A673 (cell line): ENCODE data around the gene BMPR1B. TPM values are rescaled to one million over a fixed set of nuclear protein-coding genes. Genes with fewer than 3 reads are reported as not detected.
A peak's percentile ranks its signal among the peaks of the same experiment; 100 is the strongest.

Experiments used
- BruUV-seq: library from RNA; stranded (reverse); fragments of 400-500 nt; replicated peaks from 2 replicates; lab custom pipeline; 2021; lab: Mats Ljungman, UMichigan
- CTCF ChIA-PET: fragments of 300-600 bp; sonication (Branson Sonifier 250); formaldehyde crosslinking; loops from one replicate; lab custom pipeline; 2022; ENCODE audit warnings: antibody characterized with exemption; lab: Charles Lee
- POLR2A ChIA-PET: fragments of 300-600 bp; sonication (Branson Sonifier 250); formaldehyde crosslinking; loops from one replicate; lab custom pipeline; 2022; ENCODE audit warnings: antibody characterized with exemption; ENCODE audit not compliant: low non-redundant PET; lab: Charles Lee
- DNase-seq: peaks from one replicate; pipeline ENCODE4 v3.0.0-alpha.2; 2015; ENCODE audit warnings: low spot score
- H3K27ac ChIP-seq: fragments of 200-600 bp; sonication (generic); 2 replicates; pipeline ENCODE4 v1.5.1; 2016; ENCODE audit warnings: mixed run types, low read depth, mild to moderate bottlenecking, mixed read lengths, antibody characterized with exemption, low read length; ENCODE audit not compliant: poor library complexity, severe bottlenecking
- H3K27me3 ChIP-seq: fragments of 200-600 bp; sonication (generic); replicated peaks from 2 replicates; pipeline ENCODE4 v1.6.1; 2017; ENCODE audit warnings: mixed run types, low read depth, mild to moderate bottlenecking, mixed read lengths, antibody characterized with exemption, low read length; ENCODE audit not compliant: insufficient read depth, poor library complexity
- H3K36me3 ChIP-seq: fragments of 200-600 bp; sonication (generic); 2 replicates; pipeline ENCODE4 v1.6.1; 2016; ENCODE audit warnings: mixed run types, mild to moderate bottlenecking, mixed read lengths, antibody characterized with exemption, low read length; ENCODE audit not compliant: insufficient read depth, poor library complexity, severe bottlenecking
- H3K4me1 ChIP-seq: fragments of 200-600 bp; sonication (generic); 2 replicates; pipeline ENCODE4 v1.6.1; 2017; ENCODE audit warnings: mixed run types, mild to moderate bottlenecking, mixed read lengths, antibody characterized with exemption, low read length; ENCODE audit not compliant: insufficient read depth, poor library complexity, severe bottlenecking
- H3K4me3 ChIP-seq: fragments of 200-600 bp; sonication (generic); 2 replicates; pipeline ENCODE4 v1.5.1; 2016; ENCODE audit warnings: low read depth, mixed run types, mild to moderate bottlenecking, mixed read lengths, low read length; ENCODE audit not compliant: poor library complexity, severe bottlenecking
- H3K9me3 ChIP-seq: fragments of 200-600 bp; sonication (generic); 2 replicates; pipeline ENCODE4 v1.6.1; 2016; ENCODE audit warnings: mixed run types, low read depth, mild to moderate bottlenecking, mixed read lengths, antibody characterized with exemption, low read length; ENCODE audit not compliant: poor library complexity, severe bottlenecking
- EZH2 ChIP-seq: fragments of 200-600 bp; sonication (generic); IDR thresholded peaks from 2 replicates; pipeline ENCODE4 v1.6.1; 2017; ENCODE audit warnings: borderline replicate concordance, low read depth, mild to moderate bottlenecking, mixed read lengths, antibody characterized with exemption, low read length; ENCODE audit not compliant: poor library complexity, severe bottlenecking
- intact Hi-C: fragments of 100-400 bp; cut with micrococcal nuclease; formaldehyde crosslinking; loops from one replicate; pipeline ENCODE4 v1.10.0; 2022; ENCODE audit not compliant: unreplicated experiment
- total RNA-seq: library from RNA; stranded (reverse); gene quantifications from 2 replicates; pipeline ENCODE4 v1.2.3, GENCODE V29; 2021
- TF ChIP-seq, protein P1 (sequence below): fragments of 300-800, 200-600 bp; sonication (generic); conservative IDR thresholded peaks from 2 replicates; pipeline ENCODE4 v1.5.1; 2017; ENCODE audit warnings: low read depth, mild to moderate bottlenecking, antibody characterized with exemption, low read length, moderate library complexity, mixed read lengths

BMPR1B gene
- total RNA-seq, 1 experiment from 2014 or later = 2.2 TPM

DNA sequence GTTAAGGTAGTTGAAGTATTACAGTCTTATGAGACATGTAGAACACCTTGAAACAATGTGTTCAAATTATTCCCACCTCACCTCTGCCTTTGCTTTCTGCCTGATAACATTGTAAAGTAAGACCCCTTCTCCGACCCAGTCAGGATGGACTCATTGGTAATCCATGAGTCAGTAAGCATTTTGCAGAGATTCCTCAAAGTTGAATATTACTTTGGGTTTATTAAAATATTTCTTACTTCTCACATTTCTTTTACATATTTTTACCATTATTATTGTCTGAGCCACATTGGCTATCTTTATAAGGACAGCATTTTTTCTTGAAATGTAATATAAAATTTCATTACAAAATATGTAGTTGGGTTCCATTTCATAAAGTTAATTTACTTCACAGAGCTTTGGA, 201.6 kb downstream of the BMPR1B start:
- TF ChIP-seq, protein P1, sequence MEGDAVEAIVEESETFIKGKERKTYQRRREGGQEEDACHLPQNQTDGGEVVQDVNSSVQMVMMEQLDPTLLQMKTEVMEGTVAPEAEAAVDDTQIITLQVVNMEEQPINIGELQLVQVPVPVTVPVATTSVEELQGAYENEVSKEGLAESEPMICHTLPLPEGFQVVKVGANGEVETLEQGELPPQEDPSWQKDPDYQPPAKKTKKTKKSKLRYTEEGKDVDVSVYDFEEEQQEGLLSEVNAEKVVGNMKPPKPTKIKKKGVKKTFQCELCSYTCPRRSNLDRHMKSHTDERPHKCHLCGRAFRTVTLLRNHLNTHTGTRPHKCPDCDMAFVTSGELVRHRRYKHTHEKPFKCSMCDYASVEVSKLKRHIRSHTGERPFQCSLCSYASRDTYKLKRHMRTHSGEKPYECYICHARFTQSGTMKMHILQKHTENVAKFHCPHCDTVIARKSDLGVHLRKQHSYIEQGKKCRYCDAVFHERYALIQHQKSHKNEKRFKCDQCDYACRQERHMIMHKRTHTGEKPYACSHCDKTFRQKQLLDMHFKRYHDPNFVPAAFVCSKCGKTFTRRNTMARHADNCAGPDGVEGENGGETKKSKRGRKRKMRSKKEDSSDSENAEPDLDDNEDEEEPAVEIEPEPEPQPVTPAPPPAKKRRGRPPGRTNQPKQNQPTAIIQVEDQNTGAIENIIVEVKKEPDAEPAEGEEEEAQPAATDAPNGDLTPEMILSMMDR = no peak
- no peak for TF ChIP-seq EZH2
- Histone ChIP-seq H3K36me3 (no peaks in the 10 kb centered on the region), H3K9me3 (no peaks in the 10 kb centered on the region), H3K4me3 (no peak overlapping the region), H3K27ac (no peak overlapping the region), H3K4me1 (no peaks in the 10 kb centered on the region), H3K27me3 (no peaks in the 10 kb centered on the region)
- DNase-seq = no peak
- intact Hi-C loops = no loop called here
- POLR2A ChIA-PET = no interaction called here
- CTCF ChIA-PET = no interaction called here
- no TSS peak for BruUV-seq

DNA sequence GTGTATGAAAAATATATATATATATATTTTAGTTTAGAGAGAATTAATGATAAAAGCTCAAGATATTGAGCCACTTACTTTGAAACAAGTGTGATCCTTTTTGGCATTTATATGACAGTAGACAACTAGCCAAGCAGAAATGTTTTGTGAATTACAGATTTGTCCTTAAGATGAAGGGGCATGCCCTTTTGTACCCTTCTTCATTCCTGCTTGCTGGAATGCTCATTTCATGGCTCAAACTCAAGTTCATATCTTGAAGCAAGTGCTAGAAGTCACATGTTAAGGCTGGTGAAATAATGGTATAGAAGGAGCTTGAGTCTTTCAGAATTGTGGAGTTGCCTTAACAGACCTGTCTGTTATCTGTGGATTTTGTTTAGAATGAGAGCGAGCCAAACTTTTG, 203.0 kb downstream of the BMPR1B start:
- TF ChIP-seq, protein P1 = no peak
- no peak for TF ChIP-seq EZH2
- ChIA-PET CTCF (no interaction called here), POLR2A (no interaction called here)

GRCh38 chr4:94961420-94961819, 203.7 kb downstream of the BMPR1B start:
- Histone ChIP-seq H3K4me1 (no peaks in the 10 kb centered on the region), H3K9me3 (no peaks in the 10 kb centered on the region), H3K4me3 (no peak overlapping the region), H3K27ac (no peak overlapping the region), H3K36me3 (no peaks in the 10 kb centered on the region), H3K27me3 (no peaks in the 10 kb centered on the region)
- no TSS peak for BruUV-seq
- intact Hi-C loops = loop anchor here (5.0 kb wide), 1 partner anchor 549 kb away; no protein-coding TSS in a partner anchor
- TF ChIP-seq, protein P1 = no peak
- TF ChIP-seq EZH2 = no peak
- DNase-seq = peak; percentile 14
- CTCF ChIA-PET = no interaction called here
- POLR2A ChIA-PET = no interaction called here

More for the DNA sequence above, 203.0 kb downstream of the BMPR1B start:
- BruUV-seq = no TSS peak
- Histone ChIP-seq H3K4me3 (no peak overlapping the region), H3K9me3 (no peaks in the 10 kb centered on the region), H3K27me3 (no peaks in the 10 kb centered on the region), H3K36me3 (no peaks in the 10 kb centered on the region), H3K4me1 (no peaks in the 10 kb centered on the region), H3K27ac (no peak overlapping the region)
- intact Hi-C loops = loop anchor here (5.0 kb wide), 1 partner anchor 548 kb away; no protein-coding TSS in a partner anchor
- DNase-seq = no peak
